GM20000 (cell line): ENCODE measurements around the gene ANKLE1.

Source experiments
- DNase-seq: peaks from one replicate; pipeline ENCODE4 v3.0.0; 2012; ENCODE audit warnings: low spot score
- TF ChIP-seq, protein P1 (sequence below): IDR thresholded peaks from 2 replicates; pipeline ENCODE4 v1.5.1; 2012; ENCODE audit warnings: mild to moderate bottlenecking, control low read depth; ENCODE audit errors: extremely low read depth, missing control alignments

Gene ANKLE1

GRCh38 chr19:17237747-17238706 lies 43.7 kb upstream of the ANKLE1 start:
- TF ChIP-seq, protein P1, sequence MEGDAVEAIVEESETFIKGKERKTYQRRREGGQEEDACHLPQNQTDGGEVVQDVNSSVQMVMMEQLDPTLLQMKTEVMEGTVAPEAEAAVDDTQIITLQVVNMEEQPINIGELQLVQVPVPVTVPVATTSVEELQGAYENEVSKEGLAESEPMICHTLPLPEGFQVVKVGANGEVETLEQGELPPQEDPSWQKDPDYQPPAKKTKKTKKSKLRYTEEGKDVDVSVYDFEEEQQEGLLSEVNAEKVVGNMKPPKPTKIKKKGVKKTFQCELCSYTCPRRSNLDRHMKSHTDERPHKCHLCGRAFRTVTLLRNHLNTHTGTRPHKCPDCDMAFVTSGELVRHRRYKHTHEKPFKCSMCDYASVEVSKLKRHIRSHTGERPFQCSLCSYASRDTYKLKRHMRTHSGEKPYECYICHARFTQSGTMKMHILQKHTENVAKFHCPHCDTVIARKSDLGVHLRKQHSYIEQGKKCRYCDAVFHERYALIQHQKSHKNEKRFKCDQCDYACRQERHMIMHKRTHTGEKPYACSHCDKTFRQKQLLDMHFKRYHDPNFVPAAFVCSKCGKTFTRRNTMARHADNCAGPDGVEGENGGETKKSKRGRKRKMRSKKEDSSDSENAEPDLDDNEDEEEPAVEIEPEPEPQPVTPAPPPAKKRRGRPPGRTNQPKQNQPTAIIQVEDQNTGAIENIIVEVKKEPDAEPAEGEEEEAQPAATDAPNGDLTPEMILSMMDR = no peak

DNA sequence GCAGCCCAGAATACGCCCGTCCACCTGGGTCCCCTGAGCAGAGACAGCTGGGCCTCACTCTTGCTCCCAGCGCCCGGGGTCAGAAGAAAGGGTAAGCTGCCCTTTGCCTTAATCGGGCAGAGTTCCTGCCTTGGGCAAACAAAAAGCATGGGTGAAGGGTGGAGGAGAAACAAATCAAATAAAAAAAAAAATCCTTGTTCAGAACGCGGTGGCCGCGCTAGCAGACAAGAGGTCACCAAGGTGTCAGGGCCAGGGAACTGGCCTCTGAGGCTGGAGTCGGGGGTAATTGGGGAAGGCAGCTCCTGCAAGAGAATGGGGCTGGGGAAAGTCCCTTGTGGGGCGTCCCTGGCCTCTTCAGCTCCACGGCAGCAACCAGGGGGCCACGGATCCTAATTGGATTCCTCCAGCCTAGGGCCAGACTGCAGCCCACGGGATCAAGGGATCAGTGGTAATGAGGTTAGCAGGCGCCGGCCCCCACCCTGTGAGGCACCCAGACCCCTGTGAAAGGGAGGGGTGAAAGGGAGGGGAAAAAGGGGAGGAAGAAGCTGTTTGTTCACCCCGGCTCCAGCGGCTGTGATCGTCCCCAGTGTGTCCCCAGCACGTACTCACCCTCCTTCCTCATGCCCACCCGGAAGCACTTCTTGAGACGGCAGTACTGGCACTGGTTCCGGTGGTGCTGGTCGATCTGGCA lies 41.5 kb upstream of the ANKLE1 start:
- DNase-seq = no peak
- TF ChIP-seq, protein P1 = no peak

More at GRCh38 chr19:17237747-17238706, 43.7 kb upstream of the ANKLE1 start:
- no peak for DNase-seq

- TF ChIP-seq, protein P1 = no peak
- DNase-seq = no peak
Observed at GRCh38 chr19:17240826-17241399, 40.8 kb upstream of the ANKLE1 start.

GRCh38 chr19:17242431-17243208 lies 39.1 kb upstream of the ANKLE1 start:
- TF ChIP-seq, protein P1 = no peak

DNA sequence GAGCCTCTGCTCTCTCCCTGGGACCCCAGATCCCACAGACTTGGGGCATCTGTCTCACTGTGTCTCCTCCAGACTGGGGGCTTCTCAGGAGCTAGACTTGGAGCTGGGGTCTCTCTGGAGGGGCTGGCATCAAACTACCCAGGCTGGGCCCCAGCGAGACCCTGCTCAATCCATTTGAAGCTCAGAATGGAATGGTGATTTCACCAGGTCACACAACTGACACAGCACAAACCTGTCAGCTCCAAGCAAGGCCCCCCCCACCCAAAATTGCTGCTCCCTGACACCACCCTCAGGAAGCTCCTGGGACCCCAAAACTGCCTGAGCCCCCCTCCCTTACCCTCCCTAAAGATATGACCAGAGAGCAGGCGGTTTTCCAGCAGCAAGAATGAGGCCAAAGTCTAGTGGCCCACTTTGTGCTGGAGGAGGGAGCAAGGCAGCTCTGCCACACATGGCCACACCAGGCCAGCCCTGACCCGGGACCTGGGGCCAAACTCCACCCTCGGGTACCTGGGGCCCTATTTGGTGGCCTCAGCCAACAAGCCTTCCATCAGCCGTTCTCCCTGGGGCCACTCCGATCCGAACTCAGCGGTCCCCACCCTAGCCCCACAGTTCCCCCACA lies 38.4 kb upstream of the ANKLE1 start:
- TF ChIP-seq, protein P1 = no peak
- no peak for DNase-seq

More at GRCh38 chr19:17242431-17243208, 39.1 kb upstream of the ANKLE1 start:
- DNase-seq = no peak

DNA sequence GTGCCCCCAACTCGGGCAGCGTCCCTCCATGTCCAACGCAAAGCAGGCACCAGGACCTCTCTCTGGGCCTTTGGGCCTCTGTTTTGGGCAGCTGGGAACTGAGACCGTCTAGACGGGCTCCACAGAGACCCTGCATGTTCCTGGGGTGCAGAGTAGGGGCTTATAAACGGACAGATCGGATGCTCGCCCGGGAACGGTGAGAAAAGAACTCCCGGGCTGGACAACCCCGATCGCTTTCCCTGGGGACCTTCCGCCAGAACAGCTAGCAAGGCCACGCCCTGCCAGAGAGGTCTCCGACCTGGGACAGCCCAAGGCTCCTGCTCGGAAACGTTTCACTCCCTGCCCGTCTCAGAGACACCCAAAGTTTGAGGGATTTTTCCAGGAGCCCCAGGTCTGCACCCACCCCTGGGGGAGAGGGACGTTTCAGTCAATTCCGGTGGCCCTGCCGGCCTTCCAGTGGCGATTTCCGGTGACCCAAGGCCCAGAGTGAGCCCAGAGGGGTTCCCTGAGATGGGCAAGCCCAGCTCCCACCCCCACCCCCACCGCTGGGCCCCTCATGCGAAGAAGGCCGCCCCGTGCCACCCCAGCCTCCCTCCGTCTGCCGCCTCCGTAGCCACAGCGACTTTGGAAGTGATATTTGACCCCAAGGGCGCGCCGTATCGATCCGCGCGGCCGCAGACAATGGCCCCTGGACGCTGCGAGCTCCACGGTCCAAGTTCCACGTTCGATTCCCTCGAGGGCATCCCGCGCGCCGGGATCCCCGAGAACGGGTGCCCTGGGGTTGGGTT lies 37.7 kb upstream of the ANKLE1 start:
- no peak for DNase-seq
- TF ChIP-seq, protein P1 = no peak
